DND-41 (cell line): ENCODE measurements around the gene CCR6.

Experiments
- EZH2 ChIP-seq: IDR thresholded peaks from 3 replicates; pipeline ENCODE4 v1.6.1; 2012; ENCODE audit warnings: borderline replicate concordance, low read depth, mild to moderate bottlenecking, moderate library complexity, low read length, inconsistent platforms; ENCODE audit not compliant: severe bottlenecking
- TF ChIP-seq, protein P1 (sequence below): IDR thresholded peaks from 2 replicates; pipeline ENCODE4 v1.5.1; 2012; ENCODE audit warnings: borderline replicate concordance, low read length, moderate library complexity, mild to moderate bottlenecking; ENCODE audit not compliant: poor library complexity, severe bottlenecking; ENCODE audit errors: extremely low read depth

DNA sequence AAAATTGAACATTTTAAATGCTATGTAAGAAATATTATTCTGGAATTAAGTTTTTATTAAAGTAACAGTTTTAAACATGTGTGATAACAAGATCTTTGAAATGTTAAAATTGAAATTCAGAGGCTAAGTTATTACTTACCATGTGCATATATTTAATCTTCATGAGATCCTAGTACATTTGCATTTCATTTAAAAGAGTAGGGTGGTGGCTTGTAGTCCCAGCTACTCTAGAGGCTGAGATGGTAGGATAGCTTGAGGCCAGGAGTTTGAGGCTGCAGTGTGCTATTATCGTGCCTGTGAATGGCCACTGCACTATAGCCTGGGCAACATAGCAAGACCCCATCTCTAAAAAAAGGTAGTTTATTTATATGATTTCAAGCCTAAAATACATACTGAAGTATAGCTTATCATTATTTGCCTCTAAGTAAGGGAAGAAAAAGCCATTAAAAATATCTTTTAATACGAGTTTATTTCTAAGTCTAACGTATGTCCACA is 3.0 kb downstream of the CCR6 start:
- TF ChIP-seq, protein P1, sequence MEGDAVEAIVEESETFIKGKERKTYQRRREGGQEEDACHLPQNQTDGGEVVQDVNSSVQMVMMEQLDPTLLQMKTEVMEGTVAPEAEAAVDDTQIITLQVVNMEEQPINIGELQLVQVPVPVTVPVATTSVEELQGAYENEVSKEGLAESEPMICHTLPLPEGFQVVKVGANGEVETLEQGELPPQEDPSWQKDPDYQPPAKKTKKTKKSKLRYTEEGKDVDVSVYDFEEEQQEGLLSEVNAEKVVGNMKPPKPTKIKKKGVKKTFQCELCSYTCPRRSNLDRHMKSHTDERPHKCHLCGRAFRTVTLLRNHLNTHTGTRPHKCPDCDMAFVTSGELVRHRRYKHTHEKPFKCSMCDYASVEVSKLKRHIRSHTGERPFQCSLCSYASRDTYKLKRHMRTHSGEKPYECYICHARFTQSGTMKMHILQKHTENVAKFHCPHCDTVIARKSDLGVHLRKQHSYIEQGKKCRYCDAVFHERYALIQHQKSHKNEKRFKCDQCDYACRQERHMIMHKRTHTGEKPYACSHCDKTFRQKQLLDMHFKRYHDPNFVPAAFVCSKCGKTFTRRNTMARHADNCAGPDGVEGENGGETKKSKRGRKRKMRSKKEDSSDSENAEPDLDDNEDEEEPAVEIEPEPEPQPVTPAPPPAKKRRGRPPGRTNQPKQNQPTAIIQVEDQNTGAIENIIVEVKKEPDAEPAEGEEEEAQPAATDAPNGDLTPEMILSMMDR, result no peak
- TF ChIP-seq EZH2, result no peak
